Esophagus squamous epithelium (tissue), 5 donors: ENCODE measurements around the gene PRR14. TPM values are rescaled to one million over a fixed set of nuclear protein-coding genes. Genes with fewer than 3 reads are reported as not detected.

Experiments used
- DNase-seq: peaks from one replicate; lab custom pipeline; 2025; lab: John Stamatoyannopoulos, UW
- H3K27ac ChIP-seq, 4 donors: fragments of 200-600 bp; sonication (generic); one replicate each; pipeline ENCODE4 v1.5.1; 2016 to 2019; ENCODE audit warnings: mild to moderate bottlenecking in 1 of 4
- H3K27me3 ChIP-seq, 4 donors: fragments of 200-600 bp; sonication (generic); 1 replicate in 3 of 4; 2 replicates in 1 of 4; pipeline versions ENCODE4 v1.5.1 to v1.6.0; 2017 to 2021; ENCODE audit warnings: antibody characterized with exemption in 1 of 4
- H3K36me3 ChIP-seq, 3 donors: fragments of 200-600 bp; sonication (generic); one replicate each; pipeline ENCODE4 v1.5.1; 2016 to 2019
- H3K4me1 ChIP-seq, 3 donors: fragments of 200-600 bp; sonication (generic); one replicate each; pipeline ENCODE4 v1.5.1; 2017 to 2019
- H3K4me3 ChIP-seq, 4 donors: fragments of 200-600 bp; sonication (generic); 1 replicate in 3 of 4; 2 replicates in 1 of 4; pipeline ENCODE4 v1.5.1; 2016 to 2019; ENCODE audit warnings: mild to moderate bottlenecking in 2 of 4, moderate library complexity in 1 of 4
- H3K9me3 ChIP-seq, 3 donors: fragments of 200-600 bp; sonication (generic); one replicate each; pipeline ENCODE4 v1.5.1; 2016 to 2019
- CTCF ChIP-seq, 6 experiments: fragments of 450-650 bp in 4 of 6; fragments of 200-600 bp in 2 of 6; sonication (generic) in 2 of 6; IDR thresholded peaks; one replicate each; pipeline ENCODE4 v1.5.1; 2016 to 2019; ENCODE audit warnings: antibody characterized with exemption in 6 of 6, mild to moderate bottlenecking in 4 of 6, moderate library complexity in 4 of 6
- POLR2A ChIP-seq, 4 donors: fragments of 450-650 bp; IDR thresholded peaks; one replicate each; pipeline ENCODE4 v1.6.1; 2017; ENCODE audit warnings: antibody characterized with exemption in 4 of 4, mild to moderate bottlenecking in 4 of 4, moderate library complexity in 3 of 4
- WGBS, 2 donors: methylation state at CpG; one replicate each; pipeline ENCODE4 v1.1.5; 2018; 5-methylcytosine and 5-hydroxymethylcytosine counted together
- intact Hi-C: fragments of 100-400 bp; cut with DNase I; formaldehyde crosslinking; loops from one replicate; pipeline ENCODE4 v1.15.0; 2022
- total RNA-seq, 4 donors: library from RNA; depleted of rRNA; stranded (reverse); fragments of >200 nt; gene quantifications; one replicate each; pipeline ENCODE4 v1.1.0, GENCODE V29; 2016
- donor health status: DM: yes; HTN: yes; CAD: no.

The PRR14 gene
- total RNA-seq, 4 donors from 2014 or later = 16.6 to 21.8 (median 20.3) TPM

GRCh38 chr16:30669903-30670824 is 19.4 kb downstream of the PRR14 start:
- H3K4me1 ChIP-seq = peaks cover 0 to under 1% (median 0%) of the 10 kb centered on the region in 3 donors
- intact Hi-C loops = no loop called here
- H3K27me3 ChIP-seq = no peaks in the 10 kb centered on the region
- H3K27ac ChIP-seq = no peak overlapping the region
- peaks cover 48 to 60% (median 51%) of the 10 kb centered on the region in 3 donors for H3K36me3 ChIP-seq
- DNase-seq = no peak
- TF ChIP-seq POLR2A (IDR thresholded peaks at IDR 0.05) = no peak
- no peak for TF ChIP-seq CTCF (IDR thresholded peaks at IDR 0.05)
- no peak overlapping the region for H3K4me3 ChIP-seq
- no peaks in the 10 kb centered on the region for H3K9me3 ChIP-seq
- 85 to 87% methylated on average over 8 to 12 of the region's 14 CpGs for WGBS, 2 donors

- DNase-seq = no peak
- Histone ChIP-seq H3K27ac (no peak overlapping the region), H3K27me3 (no peaks in the 10 kb centered on the region), H3K4me3 (no peak overlapping the region), H3K4me1 (no peaks in the 10 kb centered on the region), H3K9me3 (no peaks in the 10 kb centered on the region), H3K36me3 (peaks cover 4 to 11% (median 5%) of the 10 kb centered on the region in 3 donors)
- intact Hi-C loops = no loop called here
- 75 to 88% methylated on average over 6 to 9 of the region's 10 CpGs for WGBS, 2 donors
- no peak for TF ChIP-seq CTCF (IDR thresholded peaks at IDR 0.05)
Measured at GRCh38 chr16:30675143-30675542, 24.4 kb downstream of the PRR14 start.

GRCh38 chr16:30677931-30678585 is 27.3 kb downstream of the PRR14 start:
- no peak overlapping the region for H3K27ac ChIP-seq
- H3K4me3 ChIP-seq = no peak overlapping the region
- no peaks in the 10 kb centered on the region for H3K36me3 ChIP-seq
- no peaks in the 10 kb centered on the region for H3K9me3 ChIP-seq
- no peaks in the 10 kb centered on the region for H3K4me1 ChIP-seq
- intact Hi-C loops = no loop called here
- DNase-seq = no peak
- TF ChIP-seq CTCF (IDR thresholded peaks at IDR 0.05) (no peak), POLR2A (IDR thresholded peaks at IDR 0.05) (no peak)
- WGBS, 2 donors = 71% methylated on average over 9 to 10 of the region's 11 CpGs
- H3K27me3 ChIP-seq = no peaks in the 10 kb centered on the region

GRCh38 chr16:30678586-30678970 is 27.8 kb downstream of the PRR14 start:
- H3K27ac ChIP-seq = no peak overlapping the region
- no peaks in the 10 kb centered on the region for H3K4me1 ChIP-seq
- no peak for DNase-seq
- H3K4me3 ChIP-seq = no peak overlapping the region
- no peaks in the 10 kb centered on the region for H3K27me3 ChIP-seq
- intact Hi-C loops = no loop called here
- TF ChIP-seq CTCF (IDR thresholded peaks at IDR 0.05) (no peak), POLR2A (IDR thresholded peaks at IDR 0.05) (no peak)
- no peaks in the 10 kb centered on the region for H3K36me3 ChIP-seq
- no peaks in the 10 kb centered on the region for H3K9me3 ChIP-seq
- 70 to 79% methylated on average over 3 of the region's 3 CpGs for WGBS, 2 donors

- DNase-seq = no peak
- no peak overlapping the region for H3K4me3 ChIP-seq
- TF ChIP-seq POLR2A (IDR thresholded peaks at IDR 0.05) = no peak
- TF ChIP-seq CTCF (IDR thresholded peaks at IDR 0.05) = no peak
- intact Hi-C loops = no loop called here
- H3K9me3 ChIP-seq = no peaks in the 10 kb centered on the region
- 94% methylated on average over 3 of the region's 3 CpGs; no CpG with 5 or more reads in 1 of the 2 donors for WGBS, 2 donors
- no peaks in the 10 kb centered on the region for H3K27me3 ChIP-seq
- no peaks in the 10 kb centered on the region for H3K4me1 ChIP-seq
- H3K27ac ChIP-seq = no peak overlapping the region
- no peaks in the 10 kb centered on the region for H3K36me3 ChIP-seq
Measured at GRCh38 chr16:30680326-30680725, 29.6 kb downstream of the PRR14 start.
